ES-I3 (cell line): ENCODE data around the gene FGGY.
"Not testable (repeated sequence)": the region's sequence is repeated elsewhere in the genome, so short reads cannot be mapped to it uniquely, and the experiment has no call there.

Source experiments
- H3K36me3 ChIP-seq: 2 replicates; pipeline ENCODE4 v1.6.1; 2013; ENCODE audit warnings: mild to moderate bottlenecking, low read length, control low read depth, moderate library complexity; ENCODE audit not compliant: insufficient read depth
- H3K4me1 ChIP-seq: 2 replicates; pipeline ENCODE4 v1.6.1; 2013; ENCODE audit warnings: mild to moderate bottlenecking, control low read depth, low read length; ENCODE audit not compliant: insufficient read depth
- H3K9ac ChIP-seq: 2 replicates; pipeline ENCODE4 v1.6.1; 2013; ENCODE audit warnings: low read depth, mild to moderate bottlenecking, low read length, moderate library complexity
- H3K9me3 ChIP-seq: 2 replicates; pipeline ENCODE4 v1.6.1; 2013; ENCODE audit warnings: mild to moderate bottlenecking, low read length, moderate library complexity; ENCODE audit not compliant: control insufficient read depth, insufficient read depth

Gene FGGY

GRCh38 chr1:59605761-59606160, 308.9 kb downstream of the FGGY start:
- Histone ChIP-seq H3K4me1 (0 out of 2 replicates have a peak, but pooled peaks cover under 1% of the 10 kb centered on the region), H3K9ac (no peak overlapping the region), H3K36me3 (0 out of 2 replicates have a peak, but pooled peaks cover 2% of the 10 kb centered on the region), H3K9me3 (no peaks in the 10 kb centered on the region; the same call in none of the 2 replicates)

GRCh38 chr1:59609245-59609644, 312.4 kb downstream of the FGGY start:
- Histone ChIP-seq H3K9me3 (peaks cover 5% of the 10 kb centered on the region), H3K4me1 (no peaks in the 10 kb centered on the region), H3K36me3 (0 out of 2 replicates have a peak, but pooled peaks cover 2% of the 10 kb centered on the region), H3K9ac (no peak overlapping the region)

GRCh38 chr1:59610499-59610898, 313.6 kb downstream of the FGGY start:
- H3K9ac ChIP-seq, H3K36me3 ChIP-seq, H3K9me3 ChIP-seq, H3K4me1 ChIP-seq: not testable (repeated sequence)

GRCh38 chr1:59617434-59617833, 320.5 kb downstream of the FGGY start:
- Histone ChIP-seq H3K9me3 (no peaks in the 10 kb centered on the region), H3K4me1 (no peaks in the 10 kb centered on the region), H3K9ac (no peak overlapping the region), H3K36me3 (no peaks in the 10 kb centered on the region)

- Histone ChIP-seq H3K4me1 (no peaks in the 10 kb centered on the region), H3K9me3 (no peaks in the 10 kb centered on the region), H3K9ac (no peak overlapping the region), H3K36me3 (no peaks in the 10 kb centered on the region)
These were observed 322.7 kb downstream of the FGGY start for GRCh38 chr1:59619557-59619956.

GRCh38 chr1:59625384-59625783, 328.5 kb downstream of the FGGY start:
- no peaks in the 10 kb centered on the region for H3K4me1 ChIP-seq
- H3K9ac ChIP-seq = no peak overlapping the region
- no peaks in the 10 kb centered on the region for H3K9me3 ChIP-seq
- H3K36me3 ChIP-seq = no peaks in the 10 kb centered on the region

GRCh38 chr1:59631561-59632255, 334.8 kb downstream of the FGGY start:
- no peaks in the 10 kb centered on the region for H3K9me3 ChIP-seq
- H3K36me3 ChIP-seq = no peaks in the 10 kb centered on the region
- no peaks in the 10 kb centered on the region for H3K4me1 ChIP-seq
- H3K9ac ChIP-seq = no peak overlapping the region

GRCh38 chr1:59635097-59635496, 338.2 kb downstream of the FGGY start:
- no peaks in the 10 kb centered on the region for H3K4me1 ChIP-seq
- no peak overlapping the region for H3K9ac ChIP-seq
- H3K9me3 ChIP-seq = no peaks in the 10 kb centered on the region
- H3K36me3 ChIP-seq = no peaks in the 10 kb centered on the region

GRCh38 chr1:59638231-59638711, 341.4 kb downstream of the FGGY start:
- H3K9me3 ChIP-seq = no peaks in the 10 kb centered on the region
- H3K4me1 ChIP-seq = peaks cover 4% of the 10 kb centered on the region; the same call in 1 of the 2 replicates
- H3K9ac ChIP-seq = no peak overlapping the region
- H3K36me3 ChIP-seq = no peaks in the 10 kb centered on the region

GRCh38 chr1:59639266-59639665, 342.4 kb downstream of the FGGY start:
- Histone ChIP-seq H3K9me3 (no peaks in the 10 kb centered on the region), H3K36me3 (no peaks in the 10 kb centered on the region), H3K9ac (no peak overlapping the region), H3K4me1 (peaks cover 4% of the 10 kb centered on the region; the same call in 1 of the 2 replicates)

GRCh38 chr1:59640851-59641250, 344.0 kb downstream of the FGGY start:
- H3K9ac ChIP-seq = no peak overlapping the region
- no peaks in the 10 kb centered on the region for H3K36me3 ChIP-seq
- H3K4me1 ChIP-seq = peaks cover 4% of the 10 kb centered on the region; the same call in 1 of the 2 replicates
- H3K9me3 ChIP-seq = no peaks in the 10 kb centered on the region

- no peaks in the 10 kb centered on the region for H3K9me3 ChIP-seq
- peaks cover 4% of the 10 kb centered on the region; the same call in 1 of the 2 replicates for H3K4me1 ChIP-seq
- no peaks in the 10 kb centered on the region for H3K36me3 ChIP-seq
- no peak overlapping the region for H3K9ac ChIP-seq
These were observed 344.9 kb downstream of the FGGY start for GRCh38 chr1:59641836-59642235.

- peaks cover 4% of the 10 kb centered on the region; the same call in 1 of the 2 replicates for H3K4me1 ChIP-seq
- no peak overlapping the region for H3K9ac ChIP-seq
- no peaks in the 10 kb centered on the region for H3K9me3 ChIP-seq
- no peaks in the 10 kb centered on the region for H3K36me3 ChIP-seq
These were observed 346.6 kb downstream of the FGGY start for GRCh38 chr1:59643526-59643925.

- H3K9ac ChIP-seq = no peak overlapping the region
- H3K9me3 ChIP-seq = no peaks in the 10 kb centered on the region
- H3K4me1 ChIP-seq = peaks cover 4% of the 10 kb centered on the region; the same call in 1 of the 2 replicates
- H3K36me3 ChIP-seq = no peaks in the 10 kb centered on the region
These were observed 349.0 kb downstream of the FGGY start for GRCh38 chr1:59645893-59646292.
